AG08396 (cell line): Measurements from ENCODE around the gene SLC25A46.
"Not testable (repeated sequence)": the region's sequence is repeated elsewhere in the genome, so short reads cannot be mapped to it uniquely, and the experiment has no call there.

Source experiments
- DNase-seq: peaks from one replicate; pipeline ENCODE4 v3.0.0; 2012; ENCODE audit warnings: low spot score, mixed read lengths

The SLC25A46 gene

GRCh38 chr5:110738812-110739651 lies at the start of gene SLC25A46:
Gene SLC25A46 (plus strand): TSS chr5:110739007. CDS start chr5:110739120, 113 bp downstream.
- peak; percentile 86 for DNase-seq

DNA sequence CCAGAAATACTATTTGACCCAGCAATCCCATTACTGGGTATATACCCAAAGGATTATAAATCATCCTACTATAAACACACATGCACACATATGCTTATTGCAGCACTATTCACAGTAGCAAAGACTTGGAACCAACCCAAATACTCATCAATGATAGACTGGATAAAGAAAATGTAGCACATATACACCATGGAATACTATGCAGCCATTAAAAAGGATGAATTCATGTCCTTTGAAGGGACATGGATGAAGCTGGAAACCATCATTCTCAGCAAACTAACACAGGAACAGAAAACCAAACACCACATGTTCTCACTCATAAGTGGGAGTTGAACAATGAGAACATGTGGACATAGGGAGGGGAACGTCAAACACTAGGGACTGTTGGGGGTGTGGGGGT lies 48.2 kb upstream of the SLC25A46 start:
- not testable (repeated sequence) for DNase-seq

DNA sequence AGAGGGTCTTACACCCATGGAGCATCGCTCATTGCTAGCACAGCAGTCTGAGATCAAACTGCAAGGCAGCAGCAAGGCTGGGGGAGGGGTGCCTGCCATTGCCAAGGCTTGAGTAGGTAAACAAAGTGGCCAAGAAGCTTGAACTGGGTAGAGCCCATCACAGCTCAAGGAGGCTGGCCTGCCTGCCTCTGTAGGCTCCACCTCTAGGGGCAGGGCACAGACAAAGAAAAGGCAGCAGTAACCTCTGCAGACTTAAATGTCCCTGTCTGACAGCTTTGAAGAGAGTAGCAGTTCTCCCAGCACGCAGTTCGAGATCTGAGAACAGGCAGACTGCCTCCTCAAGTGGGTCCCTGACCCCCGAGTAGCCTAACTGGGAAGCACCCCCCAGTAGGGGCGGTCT lies 46.1 kb upstream of the SLC25A46 start:
- DNase-seq: not testable (repeated sequence)

- DNase-seq: no peak
Measured at GRCh38 chr5:110702300-110702699, 36.5 kb upstream of the SLC25A46 start.

DNA sequence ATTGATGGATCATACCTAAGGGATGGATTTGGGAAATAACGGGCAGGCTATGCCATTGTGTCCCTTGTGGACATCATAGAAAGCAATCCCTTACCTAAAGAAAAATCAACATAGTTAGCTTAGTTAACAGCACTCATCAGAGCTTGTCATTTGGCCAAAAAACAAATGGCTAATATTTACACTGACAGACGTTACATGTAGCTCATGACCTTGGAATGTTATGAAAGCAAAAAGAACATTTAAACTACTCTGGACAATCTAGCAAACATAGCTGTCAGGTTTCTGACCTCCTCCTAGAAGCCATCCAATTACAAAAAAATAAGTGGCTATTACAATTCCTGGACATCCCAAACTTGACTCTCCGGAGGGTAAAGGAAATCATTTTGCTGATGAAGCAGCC lies 36.1 kb upstream of the SLC25A46 start:
- DNase-seq: no peak

DNA sequence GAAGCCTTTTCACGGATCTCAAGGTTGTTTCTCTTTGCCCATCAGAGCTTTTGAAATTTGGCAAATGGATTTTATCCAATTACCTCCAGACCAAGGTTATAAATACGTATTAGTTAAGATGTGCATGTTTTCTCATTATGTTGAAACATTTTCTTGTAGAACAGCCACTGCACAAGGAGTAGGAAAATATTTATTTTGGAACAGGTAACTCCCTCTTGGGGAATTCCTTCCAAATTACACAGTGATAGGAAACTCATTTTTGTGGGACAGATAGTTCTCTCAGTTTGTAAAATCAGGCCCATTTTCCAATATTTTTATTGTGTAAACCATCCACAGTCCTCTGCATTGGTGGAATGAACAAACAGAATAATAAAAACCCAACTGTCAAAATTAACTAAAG lies 35.3 kb upstream of the SLC25A46 start:
- no peak for DNase-seq

- no peak for DNase-seq
Measured at GRCh38 chr5:110705349-110705748, 33.5 kb upstream of the SLC25A46 start.

- no peak for DNase-seq
Measured at GRCh38 chr5:110707260-110707844, 31.5 kb upstream of the SLC25A46 start.

- DNase-seq: no peak
Measured at GRCh38 chr5:110716247-110717245, 22.3 kb upstream of the SLC25A46 start.

GRCh38 chr5:110718311-110718710 lies 20.5 kb upstream of the SLC25A46 start:
- no peak for DNase-seq

GRCh38 chr5:110726249-110727024 lies 12.4 kb upstream of the SLC25A46 start, which contains the start of gene TMEM232:
Gene TMEM232 (minus strand): TSS chr5:110726671. CDS start chr5:110667352, 59,319 bp downstream.
- peak; percentile 51 for DNase-seq

DNA sequence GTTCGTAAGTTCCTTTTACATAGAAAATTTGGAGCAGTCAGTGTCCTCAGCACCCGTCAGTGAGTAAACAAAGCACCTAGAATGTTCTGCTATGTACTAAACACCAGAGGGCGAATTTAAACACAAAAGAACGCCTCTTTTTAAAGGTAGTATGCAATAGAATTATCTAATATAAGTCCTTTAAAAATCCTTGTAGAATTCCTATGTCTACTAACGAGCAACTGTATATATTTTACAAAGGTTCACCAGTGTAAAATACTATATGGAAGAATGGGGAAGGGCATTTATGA lies 11.8 kb upstream of the SLC25A46 start:
- no peak for DNase-seq

- DNase-seq: not testable (repeated sequence)
Measured at GRCh38 chr5:110731499-110731898, 7.3 kb upstream of the SLC25A46 start.

GRCh38 chr5:110734101-110734500 lies 4.7 kb upstream of the SLC25A46 start:
- no peak for DNase-seq

DNA sequence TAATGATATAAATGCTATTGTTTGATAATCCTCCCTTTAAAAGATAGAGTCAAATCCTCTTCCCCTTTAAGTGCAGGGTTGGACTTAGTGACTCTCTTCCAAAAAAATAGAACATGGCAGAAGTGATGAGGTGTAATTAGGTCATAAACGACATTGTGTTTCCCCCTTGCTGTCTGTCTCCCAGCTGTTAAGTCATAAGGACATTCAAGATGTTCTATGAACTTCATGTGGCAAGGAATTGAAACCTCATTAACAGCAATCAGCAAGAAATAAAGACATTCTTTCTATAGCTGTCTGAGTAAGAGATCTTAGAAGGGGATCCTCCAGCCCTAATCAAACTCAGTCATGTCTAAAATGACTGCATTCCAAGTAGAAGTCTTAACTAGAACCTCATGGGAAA lies 3.3 kb upstream of the SLC25A46 start:
- no peak for DNase-seq

GRCh38 chr5:110736753-110737152 lies 2.1 kb upstream of the SLC25A46 start:
- no peak for DNase-seq

- DNase-seq: peak; percentile 75
Measured at GRCh38 chr5:110738503-110738811, 350 bp upstream of the SLC25A46 start.

DNA sequence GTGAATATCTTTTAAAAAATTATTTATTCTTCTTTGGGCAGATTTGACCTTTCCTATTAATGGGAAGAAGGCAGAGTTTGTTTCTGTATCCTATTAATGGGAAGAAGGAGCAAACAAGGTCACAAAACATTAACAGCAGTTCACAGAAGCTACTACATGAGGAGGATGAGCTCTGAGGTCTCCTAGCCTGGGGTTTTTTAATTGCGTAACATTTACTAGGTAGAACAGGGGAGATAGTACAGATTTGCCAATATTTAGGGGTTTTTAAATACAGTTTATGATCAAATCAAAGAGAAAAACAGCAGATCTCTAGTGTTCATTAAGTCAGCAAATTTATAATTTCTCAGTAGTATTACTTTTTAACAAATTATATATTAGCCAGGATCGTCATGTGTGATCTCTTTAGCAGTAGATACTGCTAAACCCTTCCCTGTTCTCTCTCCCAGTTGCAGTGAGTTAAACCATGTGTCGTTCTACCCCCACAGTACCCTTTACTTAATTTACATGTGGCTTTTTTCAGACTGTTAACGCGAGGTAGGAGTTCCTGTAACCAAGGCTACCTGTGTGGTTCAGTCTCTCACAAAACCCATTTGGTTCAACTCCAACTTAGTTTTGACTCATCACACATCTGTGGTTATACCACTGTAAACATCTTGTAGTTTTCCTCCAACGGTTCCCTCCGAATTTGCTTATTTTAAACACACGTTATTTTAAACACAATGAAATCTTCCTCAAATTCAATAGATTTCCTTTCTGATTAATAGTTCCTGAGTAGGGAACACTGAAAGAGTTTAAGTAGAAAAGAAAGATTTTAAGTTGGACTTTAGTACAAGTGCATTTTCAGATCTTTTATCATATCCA lies 13.3 kb downstream of the SLC25A46 start:
- DNase-seq: no peak

GRCh38 chr5:110752953-110753352 lies 14.1 kb downstream of the SLC25A46 start:
- no peak for DNase-seq

- no peak for DNase-seq
Measured at GRCh38 chr5:110753600-110753999, 14.8 kb downstream of the SLC25A46 start.

GRCh38 chr5:110754181-110754580 lies 15.4 kb downstream of the SLC25A46 start:
- no peak for DNase-seq
